Stimulated activated naive CD8-positive, alpha-beta T cell treated with anti-CD3 and anti-CD28 coated beads, Interleukin-15, Interleukin-2, amounts not matched to agents 100 ng/mL and 50 ng/mL, for 24 hours (primary cell): ENCODE measurements around the gene DPP10.

Experiments used
- H3K27ac Mint-ChIP-seq: one replicate; pipeline ENCODE4 v1.8.0; 2021; ENCODE audit warnings: mild to moderate bottlenecking, mixed read lengths
- H3K27me3 Mint-ChIP-seq: one replicate; pipeline ENCODE4 v1.8.0; 2021; ENCODE audit warnings: mixed read lengths
- H3K36me3 Mint-ChIP-seq: one replicate; pipeline ENCODE4 v1.8.0; 2021; ENCODE audit warnings: low read depth, mixed read lengths
- H3K4me1 Mint-ChIP-seq: one replicate; pipeline ENCODE4 v1.8.0; 2021; ENCODE audit warnings: low read depth, mixed read lengths
- H3K4me3 Mint-ChIP-seq: one replicate; pipeline ENCODE4 v1.8.0; 2021; ENCODE audit warnings: mild to moderate bottlenecking, mixed read lengths
- H3K9me3 Mint-ChIP-seq: one replicate; pipeline ENCODE4 v1.8.0; 2021; ENCODE audit warnings: mixed read lengths

The DPP10 gene

GRCh38 chr2:115543461-115543860 is 1101.0 kb downstream of the DPP10 start:
- no peaks in the 10 kb centered on the region for H3K4me1 Mint-ChIP-seq
- no peak overlapping the region for H3K27ac Mint-ChIP-seq
- no peaks in the 10 kb centered on the region for H3K36me3 Mint-ChIP-seq
- H3K9me3 Mint-ChIP-seq: peaks cover 6% of the 10 kb centered on the region
- no peak overlapping the region for H3K4me3 Mint-ChIP-seq
- no peaks in the 10 kb centered on the region for H3K27me3 Mint-ChIP-seq

GRCh38 chr2:115549611-115550130 is 1107.2 kb downstream of the DPP10 start:
- no peak overlapping the region for H3K4me3 Mint-ChIP-seq
- no peaks in the 10 kb centered on the region for H3K4me1 Mint-ChIP-seq
- no peaks in the 10 kb centered on the region for H3K36me3 Mint-ChIP-seq
- no peaks in the 10 kb centered on the region for H3K27me3 Mint-ChIP-seq
- H3K27ac Mint-ChIP-seq: no peak overlapping the region
- H3K9me3 Mint-ChIP-seq: peaks cover 9% of the 10 kb centered on the region

- Mint-ChIP-seq H3K27ac (no peak overlapping the region), H3K27me3 (no peaks in the 10 kb centered on the region), H3K9me3 (peaks cover 9% of the 10 kb centered on the region), H3K36me3 (no peaks in the 10 kb centered on the region), H3K4me1 (no peaks in the 10 kb centered on the region), H3K4me3 (no peak overlapping the region)
These were observed 1110.3 kb downstream of the DPP10 start for GRCh38 chr2:115552726-115553125.

GRCh38 chr2:115554153-115554552 is 1111.7 kb downstream of the DPP10 start:
- no peak overlapping the region for H3K27ac Mint-ChIP-seq
- no peaks in the 10 kb centered on the region for H3K4me1 Mint-ChIP-seq
- H3K27me3 Mint-ChIP-seq: no peaks in the 10 kb centered on the region
- no peak overlapping the region for H3K4me3 Mint-ChIP-seq
- H3K36me3 Mint-ChIP-seq: no peaks in the 10 kb centered on the region
- H3K9me3 Mint-ChIP-seq: peaks cover 8% of the 10 kb centered on the region

GRCh38 chr2:115558725-115559124 is 1116.3 kb downstream of the DPP10 start:
- H3K27me3 Mint-ChIP-seq: no peaks in the 10 kb centered on the region
- H3K4me3 Mint-ChIP-seq: no peak overlapping the region
- H3K9me3 Mint-ChIP-seq: peaks cover 8% of the 10 kb centered on the region
- no peaks in the 10 kb centered on the region for H3K4me1 Mint-ChIP-seq
- no peak overlapping the region for H3K27ac Mint-ChIP-seq
- no peaks in the 10 kb centered on the region for H3K36me3 Mint-ChIP-seq

- H3K4me3 Mint-ChIP-seq: no peak overlapping the region
- no peak overlapping the region for H3K27ac Mint-ChIP-seq
- H3K27me3 Mint-ChIP-seq: no peaks in the 10 kb centered on the region
- H3K36me3 Mint-ChIP-seq: no peaks in the 10 kb centered on the region
- peaks cover 8% of the 10 kb centered on the region for H3K9me3 Mint-ChIP-seq
- no peaks in the 10 kb centered on the region for H3K4me1 Mint-ChIP-seq
These were observed 1118.2 kb downstream of the DPP10 start for GRCh38 chr2:115560666-115561065.

- no peak overlapping the region for H3K4me3 Mint-ChIP-seq
- H3K4me1 Mint-ChIP-seq: no peaks in the 10 kb centered on the region
- no peak overlapping the region for H3K27ac Mint-ChIP-seq
- H3K27me3 Mint-ChIP-seq: no peaks in the 10 kb centered on the region
- peaks cover 8% of the 10 kb centered on the region for H3K9me3 Mint-ChIP-seq
- H3K36me3 Mint-ChIP-seq: no peaks in the 10 kb centered on the region
These were observed 1126.2 kb downstream of the DPP10 start for GRCh38 chr2:115568643-115569042.

- no peak overlapping the region for H3K27ac Mint-ChIP-seq
- no peaks in the 10 kb centered on the region for H3K4me1 Mint-ChIP-seq
- H3K9me3 Mint-ChIP-seq: peaks cover 16% of the 10 kb centered on the region
- H3K36me3 Mint-ChIP-seq: no peaks in the 10 kb centered on the region
- H3K27me3 Mint-ChIP-seq: no peaks in the 10 kb centered on the region
- H3K4me3 Mint-ChIP-seq: no peak overlapping the region
These were observed 1127.1 kb downstream of the DPP10 start for GRCh38 chr2:115569547-115569946.

- Mint-ChIP-seq H3K4me1 (no peaks in the 10 kb centered on the region), H3K27ac (no peak overlapping the region), H3K9me3 (peaks cover 33% of the 10 kb centered on the region), H3K27me3 (no peaks in the 10 kb centered on the region), H3K36me3 (no peaks in the 10 kb centered on the region), H3K4me3 (no peak overlapping the region)
These were observed 1130.3 kb downstream of the DPP10 start for GRCh38 chr2:115572746-115573145.

- no peaks in the 10 kb centered on the region for H3K27me3 Mint-ChIP-seq
These were observed 1131.3 kb downstream of the DPP10 start for GRCh38 chr2:115573756-115574155.

GRCh38 chr2:115574667-115575066 is 1132.2 kb downstream of the DPP10 start:
- Mint-ChIP-seq H3K27ac (no peak overlapping the region), H3K4me3 (no peak overlapping the region), H3K36me3 (no peaks in the 10 kb centered on the region), H3K9me3 (peaks cover 26% of the 10 kb centered on the region), H3K4me1 (no peaks in the 10 kb centered on the region), H3K27me3 (no peaks in the 10 kb centered on the region)

More at GRCh38 chr2:115573756-115574155, 1131.3 kb downstream of the DPP10 start:
- H3K4me1 Mint-ChIP-seq: no peaks in the 10 kb centered on the region
- no peaks in the 10 kb centered on the region for H3K36me3 Mint-ChIP-seq
- H3K4me3 Mint-ChIP-seq: no peak overlapping the region
- peaks cover 29% of the 10 kb centered on the region for H3K9me3 Mint-ChIP-seq
- H3K27ac Mint-ChIP-seq: no peak overlapping the region

- Mint-ChIP-seq H3K27me3 (no peaks in the 10 kb centered on the region), H3K9me3 (peaks cover 31% of the 10 kb centered on the region), H3K36me3 (no peaks in the 10 kb centered on the region), H3K4me1 (no peaks in the 10 kb centered on the region), H3K27ac (no peak overlapping the region), H3K4me3 (no peak overlapping the region)
These were observed 1138.3 kb downstream of the DPP10 start for GRCh38 chr2:115580784-115581183.

- no peak overlapping the region for H3K27ac Mint-ChIP-seq
- H3K4me1 Mint-ChIP-seq: no peaks in the 10 kb centered on the region
- no peaks in the 10 kb centered on the region for H3K36me3 Mint-ChIP-seq
- H3K9me3 Mint-ChIP-seq: peaks cover 22% of the 10 kb centered on the region
- no peak overlapping the region for H3K4me3 Mint-ChIP-seq
- no peaks in the 10 kb centered on the region for H3K27me3 Mint-ChIP-seq
These were observed 1142.1 kb downstream of the DPP10 start for GRCh38 chr2:115584507-115584906.

GRCh38 chr2:115596659-115597375 is 1154.4 kb downstream of the DPP10 start:
- no peaks in the 10 kb centered on the region for H3K36me3 Mint-ChIP-seq

GRCh38 chr2:115603285-115603684 is 1160.8 kb downstream of the DPP10 start:
- Mint-ChIP-seq H3K4me3 (no peak overlapping the region), H3K27me3 (no peaks in the 10 kb centered on the region), H3K4me1 (no peaks in the 10 kb centered on the region), H3K36me3 (no peaks in the 10 kb centered on the region), H3K9me3 (peaks cover 8% of the 10 kb centered on the region), H3K27ac (no peak overlapping the region)

More at GRCh38 chr2:115596659-115597375, 1154.4 kb downstream of the DPP10 start:
- H3K9me3 Mint-ChIP-seq: peaks cover 20% of the 10 kb centered on the region
- no peak overlapping the region for H3K4me3 Mint-ChIP-seq
- no peak overlapping the region for H3K27ac Mint-ChIP-seq
- H3K27me3 Mint-ChIP-seq: no peaks in the 10 kb centered on the region
- no peaks in the 10 kb centered on the region for H3K4me1 Mint-ChIP-seq

GRCh38 chr2:115606350-115606749 is 1163.9 kb downstream of the DPP10 start:
- Mint-ChIP-seq H3K27me3 (no peaks in the 10 kb centered on the region), H3K36me3 (no peaks in the 10 kb centered on the region), H3K9me3 (peaks cover 12% of the 10 kb centered on the region)

More at GRCh38 chr2:115606350-115606749, 1163.9 kb downstream of the DPP10 start:
- Mint-ChIP-seq H3K4me3 (no peak overlapping the region), H3K4me1 (no peaks in the 10 kb centered on the region), H3K27ac (no peak overlapping the region)
